NB4 (cell line): ENCODE measurements around the gene ZNF211.

Experiments used
- DNase-seq: peaks from one replicate; pipeline ENCODE4 v3.0.0; 2010; ENCODE audit warnings: low read depth
- H3K4me3 ChIP-seq: one replicate; pipeline ENCODE4 v1.5.1; 2011; ENCODE audit warnings: mild to moderate bottlenecking, low read depth, low read length, moderate library complexity
- CTCF ChIP-seq: IDR thresholded peaks from one replicate; pipeline ENCODE4 v1.5.1; 2012; ENCODE audit warnings: low read depth, low read length
- MAX ChIP-seq: IDR thresholded peaks from 2 replicates; pipeline ENCODE4 v1.6.1; 2011; ENCODE audit warnings: low read depth, low read length
- MYC ChIP-seq: IDR thresholded peaks from 2 replicates; pipeline ENCODE4 v1.6.1; 2011; ENCODE audit warnings: low read depth, low read length
- POLR2A ChIP-seq: IDR thresholded peaks from 2 replicates; pipeline ENCODE4 v1.6.1; 2011; ENCODE audit warnings: mild to moderate bottlenecking; ENCODE audit not compliant: insufficient read length; ENCODE audit errors: extremely low read depth

ZNF211 gene

GRCh38 chr19:57664269-57665127, 31.5 kb downstream of the ZNF211 start:
- TF ChIP-seq CTCF (no peak), MYC (no peak), POLR2A (no peak)
- no peak overlapping the region for H3K4me3 ChIP-seq
- peak; percentile 49 for DNase-seq

GRCh38 chr19:57665261-57665806, 32.4 kb downstream of the ZNF211 start:
- no peak overlapping the region for H3K4me3 ChIP-seq
- no peak for TF ChIP-seq CTCF
- TF ChIP-seq MAX, result no peak
- TF ChIP-seq POLR2A, result no peak
- TF ChIP-seq MYC, result no peak
- no peak for DNase-seq

GRCh38 chr19:57667228-57667627, 34.3 kb downstream of the ZNF211 start:
- no peak for TF ChIP-seq POLR2A
- TF ChIP-seq MAX, result no peak
- TF ChIP-seq CTCF, result no peak
- no peak for TF ChIP-seq MYC
- H3K4me3 ChIP-seq, result no peak overlapping the region
- DNase-seq, result no peak

GRCh38 chr19:57668635-57669034, 35.7 kb downstream of the ZNF211 start, which contains the start of gene ZSCAN4:
Gene ZSCAN4 (plus strand): TSS chr19:57668935. CDS start chr19:57676146, 7,211 bp downstream.
- H3K4me3 ChIP-seq, result no peak within 1 kb of the TSS
- TF ChIP-seq MYC, result no peak
- no peak for DNase-seq

GRCh38 chr19:57671124-57671895, 38.3 kb downstream of the ZNF211 start:
- H3K4me3 ChIP-seq, result no peak overlapping the region
- TF ChIP-seq CTCF (no peak), MAX (no peak), POLR2A (no peak)
- DNase-seq, result no peak

- TF ChIP-seq MYC, result no peak
- no peak for TF ChIP-seq CTCF
- no peak for TF ChIP-seq POLR2A
- no peak for TF ChIP-seq MAX
- no peak for DNase-seq
Observed at GRCh38 chr19:57672466-57672865, 39.5 kb downstream of the ZNF211 start.

More at GRCh38 chr19:57672466-57672865, 39.5 kb downstream of the ZNF211 start:
- no peak overlapping the region for H3K4me3 ChIP-seq
